ENCODE results near the gene ATXN7L1. TPM values are rescaled to one million over a fixed set of nuclear protein-coding genes. Genes with fewer than 3 reads are reported as not detected.
A peak's percentile ranks its signal among the peaks of the same experiment; 100 is the strongest.

ATXN7L1 gene
- total and polyA plus RNA-seq, 2 of the 8 experiments (the other 6 are each of a cell fraction or from before 2014, with no cell fraction given): 14.3 to 34.0 TPM

DNA sequence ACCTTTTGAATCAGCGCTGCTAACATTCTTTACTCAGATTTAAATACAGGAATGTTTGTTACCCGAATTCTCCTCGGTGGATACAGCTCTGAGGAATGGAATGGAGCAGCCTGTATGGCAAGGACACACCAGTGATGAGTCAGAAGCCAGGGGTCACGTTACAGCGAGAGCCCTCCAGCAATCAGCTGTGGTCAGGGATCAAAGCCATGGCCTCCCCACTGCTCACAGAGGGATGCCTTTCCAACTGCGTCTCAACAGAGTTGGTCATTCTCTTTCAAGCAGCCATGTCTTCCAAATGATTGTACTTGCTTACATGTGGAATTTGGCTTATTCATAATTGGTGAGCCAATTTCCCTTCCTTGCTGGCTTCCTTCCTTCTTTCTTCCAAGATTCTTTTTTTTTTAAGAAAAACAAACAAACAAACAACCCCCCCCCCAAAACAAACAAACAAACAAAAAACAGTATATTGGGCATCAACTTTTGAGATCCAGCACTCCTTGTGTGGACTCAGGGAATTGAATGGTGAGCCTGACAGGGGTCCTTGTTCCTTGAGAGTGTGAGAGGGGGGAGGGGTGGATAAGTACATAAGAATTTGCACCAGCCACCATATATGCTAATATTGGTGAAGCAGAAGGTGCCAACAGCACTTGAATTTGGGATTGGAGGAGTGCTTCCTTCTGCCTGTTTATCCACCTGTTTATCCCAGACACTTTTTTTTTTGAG lies 100.2 kb downstream of the ATXN7L1 start:
- Histone ChIP-seq H3K4me2 (ENCODE audit: insufficient read depth in 1 of 2, low read depth in 2 of 2, low read length in 2 of 2) (peak overlapping the region; percentile 43 to 50), H4K91ac (replicated peaks; ENCODE audit: insufficient read length, low read length) (no peak overlapping the region), H2BK20ac (ENCODE audit: low read length) (no peak overlapping the region), H2BK12ac (ENCODE audit: low read depth, low read length) (peak overlapping the region; percentile 82; the same call in 1 of the 2 replicates), H3K56ac (replicated peaks; ENCODE audit: insufficient read length, low read depth, low read length) (no peak overlapping the region), H4K8ac (ENCODE audit: extremely low read depth, insufficient read depth, low read length) (no peak overlapping the region), H3K79me1 (ENCODE audit: low read depth, low read length) (no peaks in the 10 kb centered on the region; the same call in 1 of the 2 replicates), H3K4me1 (replicated peaks in 1 of 4; ENCODE audit: control insufficient read depth in 3 of 4, insufficient read depth in 4 of 4, low read length in 3 of 4) (peaks cover 21 to 34% (median 31%) of the 10 kb centered on the region in 4 experiments), H2BK15ac (ENCODE audit: low read length) (no peak overlapping the region), H3K4ac (replicated peaks; ENCODE audit: insufficient read length, low read depth, low read length) (no peak overlapping the region), H4K20me1 (replicated peaks in 1 of 2; ENCODE audit: control insufficient read depth in 1 of 2, insufficient read depth in 2 of 2, low read length in 2 of 2) (no peaks in the 10 kb centered on the region), H2AK5ac (ENCODE audit: low read depth, low read length) (peak overlapping the region; percentile 89), H3K79me2 (ENCODE audit: control insufficient read depth in 1 of 2, insufficient read depth in 2 of 2, low read length in 2 of 2) (no peaks in the 10 kb centered on the region), H3K9ac (replicated peaks in 1 of 4; ENCODE audit: extremely low read depth in 1 of 4, low read depth in 3 of 4, low read length in 3 of 4) (0 out of 7 replicates have a peak overlapping the region, but pooled peaks of 1 of the 4 experiments have one; percentile 20), H3K4me3 (ENCODE audit: extremely low read depth in 1 of 4, insufficient read depth in 2 of 4, low read depth in 3 of 4, low read length in 4 of 4) (peak overlapping the region in 1 of 4 experiments; percentile 25; a peak in 1 of 8 replicates), H3K14ac (ENCODE audit: insufficient read length) (no peak overlapping the region), H2BK120ac (replicated peaks; ENCODE audit: low read depth, low read length) (no peak overlapping the region), H4K5ac (ENCODE audit: insufficient read length, low read depth, low read length) (no peak overlapping the region), H3K23ac (ENCODE audit: insufficient read length) (no peak overlapping the region), H2BK5ac (ENCODE audit: low read depth, low read length) (peak overlapping the region; percentile 73; the same call in 1 of the 2 replicates), H2AFZ (ENCODE audit: low read length) (no peak overlapping the region), H3K36me3 (ENCODE audit: control insufficient read depth in 2 of 4, insufficient read depth in 4 of 4, low read length in 3 of 4) (no peaks in the 10 kb centered on the region), H3K27me3 (replicated peaks in 1 of 4; ENCODE audit: control insufficient read depth in 3 of 4, extremely low read depth in 1 of 4, insufficient read depth in 3 of 4, low read length in 3 of 4) (no peaks in the 10 kb centered on the region), H3K18ac (ENCODE audit: extremely low read depth, low read length) (peak overlapping the region; percentile 55; the same call in 1 of the 2 replicates), H3K23me2 (ENCODE audit: low read depth, low read length) (peaks cover 2% of the 10 kb centered on the region; the same call in 1 of the 2 replicates), H3K9me3 (ENCODE audit: insufficient read depth in 2 of 2, low read depth in 1 of 2, low read length in 1 of 2) (no peaks in the 10 kb centered on the region), H3K27ac (ENCODE audit: low read depth, low read length) (peak overlapping the region; percentile 29; the same call in 1 of the 2 replicates)
- DNase-seq (ENCODE audit: low read depth in 1 of 2, low spot score in 2 of 2) (peak; percentile 71 to 96), FAIRE-seq (peak; percentile 96)
- ChIA-PET CTCF (ENCODE audit: partially characterized antibody) (interaction anchor here (0.8 to 2.7 kb wide), 12 partner anchors 9 to 234 kb away, joined by 3 to 11 read pairs (median 4); no protein-coding TSS in a partner anchor), POLR2A (ENCODE audit: partially characterized antibody) (interaction anchor here (1.0 to 2.8 kb wide), 8 partner anchors 9 to 22 kb away, joined by 3 to 11 read pairs (median 4); no protein-coding TSS in a partner anchor)
- WGBS, 2 experiments (ENCODE audit: extremely low coverage in 1 of 2, insufficient coverage in 1 of 2, insufficient read length in 1 of 2, insufficient replicate concordance in 2 of 2, low coverage in 1 of 2, low lambda C conversion rate in 2 of 2, missing lambda C conversion rate in 1 of 2): 8% methylated on average over 6 of the region's 6 CpGs; no CpG with 5 or more reads in 1 of the 2 experiments
- TF ChIP-seq, protein P1, sequence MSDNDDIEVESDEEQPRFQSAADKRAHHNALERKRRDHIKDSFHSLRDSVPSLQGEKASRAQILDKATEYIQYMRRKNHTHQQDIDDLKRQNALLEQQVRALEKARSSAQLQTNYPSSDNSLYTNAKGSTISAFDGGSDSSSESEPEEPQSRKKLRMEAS (IDR thresholded peaks at IDR 0.05): 0 out of 2 replicates have a peak, but pooled peaks have one; percentile 22
- TF ChIP-seq CTBP2 (IDR thresholded peaks at IDR 0.05; ENCODE audit: borderline replicate concordance, insufficient read depth, insufficient read length, low read length): peak; percentile 40
- TF ChIP-seq CHD2 (IDR thresholded peaks at IDR 0.05; ENCODE audit: low read length): no peak
- TF ChIP-seq CEBPB (IDR thresholded peaks at IDR 0.05; ENCODE audit: low read depth, low read length): no peak
- TF ChIP-seq HDAC2 (IDR thresholded peaks at IDR 0.05; ENCODE audit: borderline replicate concordance in 1 of 2, low read depth in 2 of 2, low read length in 2 of 2): peak in 1 of 2 experiments; percentile 57; a peak in 2 of 4 replicates
- TF ChIP-seq SIRT6 (IDR thresholded peaks at IDR 0.05; ENCODE audit: low read length): no peak
- TF ChIP-seq POLR2A (IDR thresholded peaks at IDR 0.05; ENCODE audit: control extremely low read depth in 1 of 2, low read depth in 2 of 2, low read length in 2 of 2): peak in 1 of 2 experiments; percentile 51; a peak in 1 of 3 replicates
- peak; percentile 2 to 9; a peak in 1 of 4 replicates for TF ChIP-seq RAD21 (IDR thresholded peaks at IDR 0.05 in 1 of 2, conservative IDR thresholded peaks at IDR 0.05 in 1 of 2; ENCODE audit: low read depth in 2 of 2, low read length in 2 of 2)
- no peak for TF ChIP-seq POU5F1 (IDR thresholded peaks at IDR 0.05; ENCODE audit: low read depth, low read length)

All from H1 (cell line).